HEK293 (cell line): Measurements from ENCODE around the gene ZCCHC3.
A peak's percentile ranks its signal among the peaks of the same experiment; 100 is the strongest.

Source experiments
- CTCF ChIP-seq: fragments of 450-650 bp; formaldehyde crosslinking; IDR thresholded peaks from 2 replicates; pipeline ENCODE4 v1.5.1; 2016; ENCODE audit warnings: missing biosample characterization, missing genetic modification characterization
- KLF8 ChIP-seq: fragments of 450-650 bp; formaldehyde crosslinking; IDR thresholded peaks from 2 replicates; pipeline ENCODE4 v1.5.1; 2016; ENCODE audit warnings: missing biosample characterization, missing genetic modification characterization
- REST ChIP-seq: fragments of 450-650 bp; formaldehyde crosslinking; IDR thresholded peaks from 2 replicates; pipeline ENCODE4 v1.5.1; 2016; ENCODE audit warnings: missing biosample characterization, missing genetic modification characterization
- YY1 ChIP-seq: fragments of 450-650 bp; formaldehyde crosslinking; IDR thresholded peaks from 2 replicates; pipeline ENCODE4 v1.5.1; 2018; ENCODE audit warnings: missing biosample characterization, missing genetic modification characterization
- ZFP37 ChIP-seq: fragments of 450-650 bp; formaldehyde crosslinking; IDR thresholded peaks from 2 replicates; pipeline ENCODE4 v1.5.1; 2016; ENCODE audit warnings: missing biosample characterization, missing genetic modification characterization
- ZNF146 ChIP-seq: fragments of 450-650 bp; formaldehyde crosslinking; IDR thresholded peaks from 2 replicates; pipeline ENCODE4 v1.5.1; 2016; ENCODE audit warnings: missing biosample characterization, missing genetic modification characterization
- ZNF514 ChIP-seq: fragments of 450-650 bp; formaldehyde crosslinking; IDR thresholded peaks from 2 replicates; pipeline ENCODE4 v1.5.1; 2016; ENCODE audit warnings: missing biosample characterization, missing genetic modification characterization
- ZNF544 ChIP-seq: fragments of 450-650 bp; formaldehyde crosslinking; IDR thresholded peaks from 2 replicates; pipeline ENCODE4 v1.5.0; 2017; ENCODE audit warnings: missing biosample characterization, missing genetic modification characterization
- ZNF768 ChIP-seq: fragments of 450-650 bp; formaldehyde crosslinking; IDR thresholded peaks from 2 replicates; pipeline ENCODE4 v1.5.1; 2018; ENCODE audit warnings: missing biosample characterization, mild to moderate bottlenecking, missing genetic modification characterization

DNA sequence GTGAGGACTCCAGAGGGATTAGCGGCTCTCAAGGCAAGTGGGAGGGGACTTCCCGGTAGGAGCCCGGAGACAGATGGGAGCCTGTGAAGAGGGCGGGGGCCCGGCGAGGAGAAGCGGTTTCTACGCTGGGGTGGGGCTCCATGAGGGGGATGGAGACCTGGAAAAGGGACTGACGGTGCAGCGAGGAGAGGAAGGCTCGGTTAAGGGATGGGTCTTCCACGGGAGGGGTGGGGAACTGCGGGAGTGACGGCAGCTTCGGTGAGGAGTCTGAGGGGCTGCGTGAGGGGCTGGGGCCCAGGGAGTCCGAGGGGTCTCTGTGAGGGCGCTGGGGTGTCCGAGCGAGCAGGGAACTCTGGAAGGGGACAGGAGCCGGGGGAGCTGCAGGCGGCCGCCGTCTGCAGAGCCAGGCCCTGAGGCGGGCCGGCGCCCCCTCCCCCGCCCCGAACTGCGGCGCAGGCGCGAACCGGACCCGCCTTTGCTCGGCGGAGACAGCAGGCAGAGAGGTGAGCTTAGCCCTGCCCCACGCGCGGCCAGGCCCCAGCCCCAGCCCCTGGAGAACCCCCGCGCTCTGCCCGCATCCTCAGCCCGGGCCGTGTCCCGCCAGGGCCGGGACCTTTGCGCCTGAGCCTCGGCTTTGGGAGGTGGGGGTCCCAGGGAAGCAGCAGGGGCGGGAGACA, 49.4 kb downstream of the ZCCHC3 start, which contains the start of gene NRSN2:
- TF ChIP-seq CTCF (tag by site-specific recombination) (no peak), YY1 (tag by site-specific recombination) (no peak; the same call in 1 of the 2 replicates), REST (tag by site-specific recombination) (no peak), ZNF544 (tag by site-specific recombination) (no peak), ZNF146 (tag by site-specific recombination) (no peak), KLF8 (peak; percentile 77; the same call in 1 of the 2 replicates), ZNF768 (tag by site-specific recombination) (no peak), ZFP37 (tag by site-specific recombination) (no peak), ZNF514 (tag by site-specific recombination) (no peak)
